ENCODE results near the gene ADPRS.

The ADPRS gene

GRCh38 chr1:36128126-36128904, 39.6 kb downstream of the ADPRS start:
- in situ Hi-C loops (cut with HindIII; ENCODE audit: low sequenced_read_pairs), result loop anchor here (25.0 kb wide), 1 partner anchor 159 kb away; no protein-coding TSS in a partner anchor

- in situ Hi-C loops (cut with HindIII; ENCODE audit: low sequenced_read_pairs), result loop anchor here (25.0 kb wide), 1 partner anchor 158 kb away; no protein-coding TSS in a partner anchor
These were observed 40.2 kb downstream of the ADPRS start for GRCh38 chr1:36128905-36129206.

- in situ Hi-C loops (cut with HindIII; ENCODE audit: low sequenced_read_pairs), result loop anchor here (25.0 kb wide), 1 partner anchor 155 kb away; no protein-coding TSS in a partner anchor
These were observed 43.3 kb downstream of the ADPRS start for GRCh38 chr1:36132029-36132428.

DNA sequence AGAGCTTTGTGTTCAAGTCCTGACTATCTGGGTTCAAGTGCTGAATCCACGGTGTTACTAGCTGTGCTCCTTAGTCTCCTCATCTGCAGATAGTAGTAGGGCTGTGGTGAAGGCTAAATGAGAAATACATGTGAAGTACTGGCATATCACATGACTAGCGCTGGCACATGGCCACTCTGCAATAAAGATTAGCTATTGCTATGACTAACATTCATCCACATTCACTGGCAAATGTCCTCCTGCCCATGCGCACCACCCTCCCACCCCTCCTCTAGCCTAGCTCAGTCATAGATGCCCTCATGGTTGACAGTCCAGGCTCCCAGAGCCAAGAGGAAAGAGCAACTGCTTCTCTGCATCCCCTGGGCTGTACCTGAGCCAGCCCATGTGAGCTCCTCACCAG, 44.8 kb downstream of the ADPRS start:
- in situ Hi-C loops (cut with HindIII; ENCODE audit: low sequenced_read_pairs), result loop anchor here (25.0 kb wide), 1 partner anchor 154 kb away; no protein-coding TSS in a partner anchor

DNA sequence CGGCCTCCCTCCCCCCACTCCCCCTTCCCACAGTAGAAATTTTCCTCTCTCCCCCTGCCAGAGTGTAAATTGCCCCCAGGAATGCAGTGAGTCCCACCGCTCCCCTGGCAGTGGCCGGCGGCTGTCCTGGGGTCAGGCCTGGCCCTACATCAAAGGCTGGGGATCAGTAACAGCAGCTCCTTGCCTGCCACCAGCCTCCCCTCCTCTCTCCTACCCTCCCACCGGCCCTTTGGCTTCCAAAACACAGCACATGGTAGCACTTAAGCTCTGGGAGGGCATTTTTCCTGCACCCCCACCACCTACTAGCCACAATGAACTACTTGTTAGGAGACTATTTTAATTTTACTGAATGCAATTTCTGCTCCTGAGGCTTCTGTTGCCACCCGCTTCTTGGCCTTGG, 45.3 kb downstream of the ADPRS start:
- in situ Hi-C loops (cut with HindIII; ENCODE audit: low sequenced_read_pairs), result loop anchor here (25.0 kb wide), 1 partner anchor 153 kb away; no protein-coding TSS in a partner anchor

GRCh38 chr1:36134505-36135329, 46.0 kb downstream of the ADPRS start:
- in situ Hi-C loops (cut with HindIII; ENCODE audit: low sequenced_read_pairs), result loop anchor here (25.0 kb wide), 1 partner anchor 153 kb away; no protein-coding TSS in a partner anchor

DNA sequence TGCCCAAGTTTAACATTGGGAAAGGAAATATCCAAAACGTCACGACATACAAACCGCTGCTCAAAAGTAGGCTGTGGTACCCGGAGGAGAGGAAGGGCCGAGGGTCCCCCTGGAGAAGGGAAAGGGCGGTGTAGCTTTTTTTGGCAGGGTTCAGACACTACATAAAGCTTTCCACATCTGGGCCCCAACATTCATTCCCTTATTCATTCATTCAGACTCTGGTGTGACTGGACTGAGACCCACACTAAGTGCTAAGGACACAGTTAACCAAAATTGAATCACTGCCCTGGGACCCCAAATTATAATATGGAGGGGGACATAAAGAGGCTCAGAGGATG, 46.6 kb downstream of the ADPRS start:
- in situ Hi-C loops (cut with HindIII; ENCODE audit: low sequenced_read_pairs), result loop anchor here (25.0 kb wide), 1 partner anchor 152 kb away; no protein-coding TSS in a partner anchor

- in situ Hi-C loops (cut with HindIII; ENCODE audit: low sequenced_read_pairs), result loop anchor here (25.0 kb wide), 1 partner anchor 152 kb away; no protein-coding TSS in a partner anchor
These were observed 47.1 kb downstream of the ADPRS start for GRCh38 chr1:36135796-36136195.

DNA sequence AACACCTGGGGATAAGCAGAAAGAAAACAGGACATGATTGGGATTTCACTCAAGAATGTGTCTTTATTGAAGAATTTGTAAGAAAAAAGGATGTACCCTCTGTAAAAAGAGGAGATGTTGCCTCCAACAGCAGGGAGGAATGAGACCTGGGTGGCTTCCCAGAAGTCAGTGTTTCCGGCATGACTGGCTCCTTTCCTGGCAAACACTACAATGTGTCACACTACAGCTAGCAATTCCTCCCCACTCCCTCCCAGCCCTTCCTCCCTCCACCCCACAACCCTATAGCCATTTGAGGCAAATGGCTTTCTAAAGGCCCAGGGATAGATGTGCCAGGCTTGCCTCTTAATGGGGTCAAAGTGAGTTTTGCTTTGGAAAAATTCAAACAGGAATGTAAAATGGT, 47.8 kb downstream of the ADPRS start:
- in situ Hi-C loops (cut with HindIII; ENCODE audit: low sequenced_read_pairs), result loop anchor here (25.0 kb wide), 1 partner anchor 151 kb away; no protein-coding TSS in a partner anchor

GRCh38 chr1:36137226-36137625, 48.5 kb downstream of the ADPRS start:
- in situ Hi-C loops (cut with HindIII; ENCODE audit: low sequenced_read_pairs), result loop anchor here (25.0 kb wide), 1 partner anchor 150 kb away; no protein-coding TSS in a partner anchor

GRCh38 chr1:36137776-36138175, 49.1 kb downstream of the ADPRS start:
- in situ Hi-C loops (cut with HindIII; ENCODE audit: low sequenced_read_pairs), result loop anchor here (25.0 kb wide), 1 partner anchor 150 kb away; no protein-coding TSS in a partner anchor

DNA sequence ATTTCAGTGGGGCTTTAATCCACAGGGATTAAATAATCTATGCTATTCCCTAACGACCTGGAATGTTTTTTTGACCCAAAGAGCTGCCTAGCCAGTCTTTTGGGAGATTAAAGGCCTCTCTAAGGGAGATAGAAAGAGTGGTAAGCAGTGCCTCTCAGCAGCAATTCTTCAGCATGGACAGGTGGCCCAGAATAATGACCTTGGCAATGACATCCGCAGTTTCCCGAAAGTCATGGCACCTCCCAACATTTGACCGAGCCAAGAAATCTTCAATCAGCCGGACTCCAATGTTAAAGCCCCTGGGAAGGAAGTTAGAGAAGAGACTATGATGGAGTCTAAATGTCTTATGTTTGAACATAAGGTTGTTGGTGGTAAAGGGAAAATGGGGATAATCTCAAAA, 50.8 kb downstream of the ADPRS start:
- in situ Hi-C loops (cut with HindIII; ENCODE audit: low sequenced_read_pairs), result loop anchor here (25.0 kb wide), 1 partner anchor 148 kb away; no protein-coding TSS in a partner anchor

DNA sequence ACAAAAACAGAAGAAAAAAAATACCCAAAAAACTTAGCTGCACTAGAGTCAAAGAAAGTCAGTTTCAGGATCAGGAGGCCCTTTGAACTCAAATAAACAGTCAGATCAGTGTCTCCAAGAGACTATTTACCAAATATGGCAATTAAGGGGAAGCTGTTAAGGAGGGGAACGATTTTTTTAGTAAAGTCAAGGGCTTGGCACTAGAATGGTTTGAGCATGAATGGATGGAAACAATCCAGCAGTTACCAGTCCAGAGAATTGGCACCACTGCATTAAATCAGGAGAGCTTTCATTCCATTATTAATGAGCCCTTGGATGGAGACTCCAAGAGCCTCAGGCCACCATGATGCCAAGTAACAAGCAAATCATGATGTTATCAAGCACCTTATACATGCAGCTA, 53.4 kb downstream of the ADPRS start:
- in situ Hi-C loops (cut with HindIII; ENCODE audit: low sequenced_read_pairs), result loop anchor here (25.0 kb wide), 1 partner anchor 145 kb away; no protein-coding TSS in a partner anchor

GRCh38 chr1:36143424-36143823, 54.7 kb downstream of the ADPRS start:
- in situ Hi-C loops (cut with HindIII; ENCODE audit: low sequenced_read_pairs), result loop anchor here (25.0 kb wide), 1 partner anchor 144 kb away; no protein-coding TSS in a partner anchor

All from DLD1 (cell line).